Measurements from ENCODE around the gene HTT.

HTT gene

GRCh38 chr4:3255611-3256186, 181.2 kb downstream of the HTT start:
- no peak overlapping the region for H3K4me3 ChIP-seq (ENCODE audit: low read depth, low read length)
- H3K27me3 ChIP-seq (ENCODE audit: control insufficient read depth, insufficient read depth, low read length) = no peaks in the 10 kb centered on the region
- H3K36me3 ChIP-seq (ENCODE audit: control insufficient read depth, insufficient read depth, low read length) = peaks cover 2% of the 10 kb centered on the region
- H3K9ac ChIP-seq (ENCODE audit: low read depth, low read length) = no peak overlapping the region
- no peaks in the 10 kb centered on the region for H3K9me3 ChIP-seq (ENCODE audit: control insufficient read depth, insufficient read depth, low read length)
- H3K4me1 ChIP-seq (ENCODE audit: control insufficient read depth, insufficient read depth, low read length) = no peaks in the 10 kb centered on the region

GRCh38 chr4:3256230-3257102, 182.0 kb downstream of the HTT start:
- Histone ChIP-seq H3K27me3 (ENCODE audit: control insufficient read depth, insufficient read depth, low read length) (no peaks in the 10 kb centered on the region), H3K9ac (ENCODE audit: low read depth, low read length) (no peak overlapping the region), H3K36me3 (ENCODE audit: control insufficient read depth, insufficient read depth, low read length) (peaks cover 2% of the 10 kb centered on the region), H3K4me3 (ENCODE audit: low read depth, low read length) (no peak overlapping the region), H3K9me3 (ENCODE audit: control insufficient read depth, insufficient read depth, low read length) (no peaks in the 10 kb centered on the region), H3K4me1 (ENCODE audit: control insufficient read depth, insufficient read depth, low read length) (no peaks in the 10 kb centered on the region)

- H3K9me3 ChIP-seq (ENCODE audit: control insufficient read depth, insufficient read depth, low read length) = no peaks in the 10 kb centered on the region
- no peak overlapping the region for H3K9ac ChIP-seq (ENCODE audit: low read depth, low read length)
- H3K27me3 ChIP-seq (ENCODE audit: control insufficient read depth, insufficient read depth, low read length) = no peaks in the 10 kb centered on the region
- H3K36me3 ChIP-seq (ENCODE audit: control insufficient read depth, insufficient read depth, low read length) = peaks cover 2% of the 10 kb centered on the region
- no peak overlapping the region for H3K4me3 ChIP-seq (ENCODE audit: low read depth, low read length)
- no peaks in the 10 kb centered on the region for H3K4me1 ChIP-seq (ENCODE audit: control insufficient read depth, insufficient read depth, low read length)
Observed at GRCh38 chr4:3257103-3257555, 182.6 kb downstream of the HTT start.

- no peak overlapping the region for H3K9ac ChIP-seq (ENCODE audit: low read depth, low read length)
- H3K4me3 ChIP-seq (ENCODE audit: low read depth, low read length) = no peak overlapping the region
- no peaks in the 10 kb centered on the region for H3K27me3 ChIP-seq (ENCODE audit: control insufficient read depth, insufficient read depth, low read length)
- H3K36me3 ChIP-seq (ENCODE audit: control insufficient read depth, insufficient read depth, low read length) = no peaks in the 10 kb centered on the region
- H3K4me1 ChIP-seq (ENCODE audit: control insufficient read depth, insufficient read depth, low read length) = no peaks in the 10 kb centered on the region
- no peaks in the 10 kb centered on the region for H3K9me3 ChIP-seq (ENCODE audit: control insufficient read depth, insufficient read depth, low read length)
Observed at GRCh38 chr4:3257556-3258482, 183.3 kb downstream of the HTT start.

- H3K9me3 ChIP-seq (ENCODE audit: control insufficient read depth, insufficient read depth, low read length) = no peaks in the 10 kb centered on the region
- H3K9ac ChIP-seq (ENCODE audit: low read depth, low read length) = no peak overlapping the region
- H3K27me3 ChIP-seq (ENCODE audit: control insufficient read depth, insufficient read depth, low read length) = no peaks in the 10 kb centered on the region
- no peaks in the 10 kb centered on the region for H3K36me3 ChIP-seq (ENCODE audit: control insufficient read depth, insufficient read depth, low read length)
- H3K4me3 ChIP-seq (ENCODE audit: low read depth, low read length) = no peak overlapping the region
- no peaks in the 10 kb centered on the region for H3K4me1 ChIP-seq (ENCODE audit: control insufficient read depth, insufficient read depth, low read length)
Observed at GRCh38 chr4:3261411-3262207, 187.1 kb downstream of the HTT start.

GRCh38 chr4:3262208-3263052, 187.9 kb downstream of the HTT start:
- Histone ChIP-seq H3K36me3 (ENCODE audit: control insufficient read depth, insufficient read depth, low read length) (no peaks in the 10 kb centered on the region), H3K27me3 (ENCODE audit: control insufficient read depth, insufficient read depth, low read length) (no peaks in the 10 kb centered on the region), H3K4me1 (ENCODE audit: control insufficient read depth, insufficient read depth, low read length) (no peaks in the 10 kb centered on the region), H3K9me3 (ENCODE audit: control insufficient read depth, insufficient read depth, low read length) (no peaks in the 10 kb centered on the region), H3K9ac (ENCODE audit: low read depth, low read length) (no peak overlapping the region), H3K4me3 (ENCODE audit: low read depth, low read length) (no peak overlapping the region)

GRCh38 chr4:3263053-3263875, 188.8 kb downstream of the HTT start:
- no peaks in the 10 kb centered on the region for H3K9me3 ChIP-seq (ENCODE audit: control insufficient read depth, insufficient read depth, low read length)
- no peak overlapping the region for H3K9ac ChIP-seq (ENCODE audit: low read depth, low read length)
- no peaks in the 10 kb centered on the region for H3K27me3 ChIP-seq (ENCODE audit: control insufficient read depth, insufficient read depth, low read length)
- no peaks in the 10 kb centered on the region for H3K4me1 ChIP-seq (ENCODE audit: control insufficient read depth, insufficient read depth, low read length)
- no peaks in the 10 kb centered on the region for H3K36me3 ChIP-seq (ENCODE audit: control insufficient read depth, insufficient read depth, low read length)
- no peak overlapping the region for H3K4me3 ChIP-seq (ENCODE audit: low read depth, low read length)

- Histone ChIP-seq H3K27me3 (ENCODE audit: control insufficient read depth, insufficient read depth, low read length) (no peaks in the 10 kb centered on the region), H3K4me3 (ENCODE audit: low read depth, low read length) (no peak overlapping the region), H3K9ac (ENCODE audit: low read depth, low read length) (no peak overlapping the region), H3K4me1 (ENCODE audit: control insufficient read depth, insufficient read depth, low read length) (no peaks in the 10 kb centered on the region), H3K36me3 (ENCODE audit: control insufficient read depth, insufficient read depth, low read length) (no peaks in the 10 kb centered on the region), H3K9me3 (ENCODE audit: control insufficient read depth, insufficient read depth, low read length) (no peaks in the 10 kb centered on the region)
Observed at GRCh38 chr4:3263876-3264193, 189.4 kb downstream of the HTT start.

- Histone ChIP-seq H3K9me3 (ENCODE audit: control insufficient read depth, insufficient read depth, low read length) (no peaks in the 10 kb centered on the region), H3K4me1 (ENCODE audit: control insufficient read depth, insufficient read depth, low read length) (no peaks in the 10 kb centered on the region), H3K27me3 (ENCODE audit: control insufficient read depth, insufficient read depth, low read length) (no peaks in the 10 kb centered on the region), H3K4me3 (ENCODE audit: low read depth, low read length) (no peak overlapping the region), H3K9ac (ENCODE audit: low read depth, low read length) (no peak overlapping the region), H3K36me3 (ENCODE audit: control insufficient read depth, insufficient read depth, low read length) (no peaks in the 10 kb centered on the region)
Observed at GRCh38 chr4:3266076-3266475, 191.6 kb downstream of the HTT start.
